GM21786 (cell line): ENCODE data around the gene KCNK1.
"Not testable (repeated sequence)": the region's sequence is repeated elsewhere in the genome, so short reads cannot be mapped to it uniquely, and the experiment has no call there.

Experiments used
- ATAC-seq: cut with Tn5 transposase; IDR thresholded peaks from one replicate; pipeline ENCODE4 v1.9.1; 2021; ENCODE audit not compliant: unreplicated experiment

The KCNK1 gene

DNA sequence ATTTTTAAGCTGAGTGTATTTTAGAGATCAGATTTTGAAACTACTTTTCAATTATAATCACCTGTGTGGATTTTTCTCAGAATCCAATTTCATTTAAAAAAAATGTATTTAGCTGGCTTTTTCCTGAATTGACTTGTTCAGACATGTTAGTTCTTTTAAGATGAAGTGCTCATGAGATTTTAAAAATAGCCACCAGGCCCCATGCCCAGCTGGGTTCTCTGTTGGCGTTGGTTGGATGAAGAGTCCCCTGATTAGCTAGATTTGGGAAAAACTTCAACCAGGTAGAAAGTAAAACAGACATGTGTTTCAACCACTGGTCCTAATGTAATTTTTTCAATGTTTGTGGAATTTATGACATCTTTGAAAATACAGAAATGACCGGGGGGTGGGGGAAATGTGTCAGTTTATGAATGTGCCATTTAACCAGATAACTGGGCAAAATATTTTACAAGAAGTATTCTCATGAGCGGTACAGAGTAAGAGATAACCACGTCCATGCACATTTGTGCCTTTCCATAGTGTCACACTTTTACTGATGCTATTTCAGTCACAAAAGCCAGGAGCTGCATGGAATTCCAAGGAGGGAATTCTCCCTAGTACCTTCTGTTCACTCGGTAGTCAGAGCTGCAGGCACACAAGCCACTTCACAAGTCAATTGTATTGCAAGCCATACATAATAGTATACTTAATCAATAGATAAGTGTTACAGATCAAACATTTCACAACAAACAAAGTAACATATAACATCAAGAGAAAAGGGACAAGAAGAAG is 51.1 kb downstream of the KCNK1 start:
- ATAC-seq = no peak

DNA sequence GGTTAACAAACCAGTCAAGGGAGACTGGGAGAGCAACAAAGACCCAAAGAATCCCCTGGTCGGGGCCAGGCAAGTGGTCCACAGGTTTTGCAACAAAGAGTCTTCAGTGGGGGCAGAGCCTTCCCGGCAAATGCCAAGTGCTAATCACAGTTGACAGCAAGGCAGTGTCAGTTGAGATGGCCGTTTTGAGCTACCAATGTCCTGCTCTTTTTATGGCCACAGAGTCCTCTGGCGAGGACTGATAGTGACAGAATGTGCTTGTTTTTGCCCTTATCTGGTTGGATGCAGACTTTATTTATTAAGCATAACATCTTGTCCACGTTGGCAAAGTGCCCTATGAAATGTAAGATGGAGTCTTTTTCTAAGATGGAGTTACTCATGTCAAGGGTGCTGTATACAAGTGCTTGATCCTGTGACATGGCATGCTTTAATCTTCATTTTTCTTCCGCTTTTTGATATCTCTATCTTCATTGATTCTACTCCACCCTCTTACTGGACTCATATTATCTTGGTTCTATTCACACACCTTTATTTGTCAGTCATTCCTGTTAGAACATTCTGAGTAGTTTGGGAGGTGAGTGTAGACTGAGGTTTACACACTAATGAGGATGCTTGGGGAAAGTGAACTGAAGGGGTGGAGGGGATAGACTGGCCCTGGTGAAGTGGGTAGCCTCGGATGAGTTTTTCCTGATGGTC is 51.8 kb downstream of the KCNK1 start:
- no peak for ATAC-seq

DNA sequence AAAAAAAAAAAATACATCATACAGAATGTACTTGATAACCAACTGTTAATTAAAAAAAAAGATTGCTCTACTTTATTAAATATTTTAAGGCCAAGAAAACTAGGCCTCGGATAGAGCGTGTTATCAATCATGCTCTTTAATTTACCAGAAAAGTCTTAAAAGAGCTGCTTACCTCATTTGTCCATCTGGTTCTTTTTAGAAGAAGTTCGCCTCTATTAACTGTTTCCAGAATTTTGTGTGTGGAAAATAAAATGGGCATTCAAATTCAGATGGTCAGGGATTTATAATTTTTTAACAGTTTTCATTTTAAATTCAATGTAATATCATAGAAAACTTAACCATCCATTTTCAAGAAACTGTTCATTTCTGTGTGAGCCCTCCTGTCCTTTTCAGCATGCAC is 53.8 kb downstream of the KCNK1 start:
- no peak for ATAC-seq

DNA sequence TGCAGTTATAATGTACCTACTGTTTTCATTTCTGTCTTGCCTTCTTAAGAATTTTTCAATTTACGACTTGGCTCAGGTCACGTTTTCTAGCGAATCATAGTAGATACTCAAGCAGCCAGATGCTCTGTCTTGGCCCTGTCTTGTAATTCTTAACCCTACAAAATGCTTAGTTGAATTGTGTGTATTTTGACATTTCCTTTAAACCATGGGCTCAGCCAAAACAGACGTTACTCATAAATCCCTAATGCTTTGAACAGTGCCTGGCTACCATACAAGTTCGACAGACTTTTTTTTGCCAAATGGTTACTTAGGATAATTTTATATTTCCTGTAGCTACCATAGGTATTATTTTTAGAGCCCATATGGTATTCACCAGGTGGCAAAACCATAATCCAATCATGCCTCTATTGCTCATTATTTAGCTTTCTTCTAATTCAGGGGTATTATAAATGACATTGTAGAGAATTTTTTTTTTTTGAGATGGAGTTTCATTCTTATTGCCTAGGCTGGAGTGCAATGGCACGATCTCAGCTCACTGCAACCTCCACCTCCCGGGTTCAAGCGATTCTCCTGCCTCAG is 54.3 kb downstream of the KCNK1 start:
- ATAC-seq = no peak

DNA sequence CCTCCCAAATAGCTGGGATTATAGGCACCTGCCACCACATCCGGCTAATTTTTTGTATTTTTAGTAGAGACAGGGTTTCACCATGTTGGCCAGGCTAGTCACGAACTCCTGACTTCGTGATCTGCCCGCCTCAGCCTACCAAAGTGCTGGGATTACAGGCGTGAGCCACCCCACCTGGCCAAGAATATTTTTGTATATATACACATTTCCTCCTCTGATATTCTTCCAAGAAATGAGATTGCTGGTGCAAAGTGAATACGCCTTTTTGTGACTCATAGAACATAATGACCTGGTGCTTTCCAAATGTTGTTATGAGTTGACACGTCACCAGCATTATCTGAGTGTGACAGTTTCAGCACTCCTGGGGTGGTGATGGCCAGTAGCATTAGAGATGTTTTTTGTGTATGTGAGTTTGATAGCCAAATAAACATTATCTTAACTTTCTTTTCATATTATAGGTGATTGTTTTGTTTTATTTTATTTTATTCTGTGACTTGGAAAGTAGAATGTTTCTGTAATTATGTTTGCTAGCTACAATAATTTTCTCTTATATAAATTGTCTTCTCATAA is 54.9 kb downstream of the KCNK1 start:
- ATAC-seq = peak; percentile 58

DNA sequence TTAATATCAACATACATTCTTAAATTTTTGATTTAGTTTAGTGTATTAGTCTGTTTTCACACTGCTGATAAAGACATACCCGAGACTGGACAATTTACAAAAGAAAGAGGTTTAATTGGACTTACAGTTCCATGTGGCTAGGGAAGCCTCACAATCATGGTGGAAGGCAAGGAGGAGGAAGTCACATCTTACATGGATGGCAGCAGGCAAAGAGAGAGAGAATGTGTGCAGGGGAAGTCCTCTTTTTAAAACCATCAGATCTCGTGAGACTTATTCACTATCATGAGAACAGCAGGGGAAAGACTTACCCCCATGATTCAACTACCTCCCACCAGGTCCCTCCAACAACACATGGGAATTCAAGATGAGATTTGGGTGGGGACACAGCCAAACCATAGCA is 56.5 kb downstream of the KCNK1 start:
- ATAC-seq = not testable (repeated sequence)

DNA sequence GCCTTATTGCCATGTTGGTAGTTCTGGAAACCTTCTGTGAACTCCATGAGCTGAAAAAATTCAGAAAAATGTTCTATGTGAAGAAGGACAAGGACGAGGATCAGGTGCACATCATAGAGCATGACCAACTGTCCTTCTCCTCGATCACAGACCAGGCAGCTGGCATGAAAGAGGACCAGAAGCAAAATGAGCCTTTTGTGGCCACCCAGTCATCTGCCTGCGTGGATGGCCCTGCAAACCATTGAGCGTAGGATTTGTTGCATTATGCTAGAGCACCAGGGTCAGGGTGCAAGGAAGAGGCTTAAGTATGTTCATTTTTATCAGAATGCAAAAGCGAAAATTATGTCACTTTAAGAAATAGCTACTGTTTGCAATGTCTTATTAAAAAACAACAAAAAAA is 57.4 kb downstream of the KCNK1 start:
- ATAC-seq = no peak

DNA sequence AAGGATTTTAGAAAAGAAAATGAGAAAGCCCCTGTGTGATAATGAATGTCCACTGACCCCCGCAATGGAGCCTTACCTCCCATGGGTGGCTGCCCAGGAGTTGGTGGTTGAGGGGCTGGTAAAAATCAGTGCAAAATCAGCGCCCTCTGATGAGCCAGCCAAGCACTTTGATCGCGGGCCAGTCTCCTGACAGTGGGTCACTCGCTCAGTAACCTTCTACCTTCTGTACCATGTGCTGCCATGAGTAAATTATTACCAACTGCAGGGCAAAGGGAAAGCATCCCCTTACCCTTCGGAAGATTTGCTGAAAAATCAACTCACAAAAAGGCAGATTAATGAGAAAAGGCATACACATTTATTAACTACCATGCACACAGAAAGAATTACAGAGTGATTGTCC is 58.8 kb downstream of the KCNK1 start:
- ATAC-seq = no peak

DNA sequence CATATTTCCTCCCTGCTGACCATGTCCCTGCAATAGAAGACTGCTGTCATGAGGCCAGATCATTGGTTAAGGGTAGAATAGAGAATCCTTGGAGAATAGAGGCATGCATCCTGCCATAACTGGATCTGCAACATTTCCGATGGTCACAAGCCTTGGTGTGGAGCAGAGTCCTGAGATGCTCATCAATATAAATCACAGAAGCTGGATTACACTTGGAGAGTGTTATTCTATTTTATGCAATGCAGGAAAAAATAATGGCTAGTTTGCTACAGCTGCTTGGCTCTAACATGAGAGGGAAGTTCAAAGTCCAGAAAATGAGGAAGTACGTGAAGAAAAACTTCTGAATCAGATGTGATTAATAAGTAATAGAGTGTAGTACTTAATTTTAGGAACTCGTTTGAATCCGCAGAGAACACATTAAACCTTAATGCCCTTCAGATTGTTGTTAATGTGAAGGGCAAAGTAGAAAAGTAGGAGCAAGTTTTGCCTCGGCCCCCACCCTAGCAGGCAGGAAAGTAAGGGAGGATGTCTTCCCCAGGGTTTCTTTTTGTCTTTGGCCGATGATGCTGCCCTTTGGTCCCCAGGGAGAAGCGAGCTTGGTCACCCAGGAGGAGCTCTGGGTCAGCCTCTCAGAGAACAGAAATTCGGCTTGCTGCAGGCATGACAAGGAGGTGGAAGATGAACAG is 59.5 kb downstream of the KCNK1 start:
- peak; percentile 39 for ATAC-seq

DNA sequence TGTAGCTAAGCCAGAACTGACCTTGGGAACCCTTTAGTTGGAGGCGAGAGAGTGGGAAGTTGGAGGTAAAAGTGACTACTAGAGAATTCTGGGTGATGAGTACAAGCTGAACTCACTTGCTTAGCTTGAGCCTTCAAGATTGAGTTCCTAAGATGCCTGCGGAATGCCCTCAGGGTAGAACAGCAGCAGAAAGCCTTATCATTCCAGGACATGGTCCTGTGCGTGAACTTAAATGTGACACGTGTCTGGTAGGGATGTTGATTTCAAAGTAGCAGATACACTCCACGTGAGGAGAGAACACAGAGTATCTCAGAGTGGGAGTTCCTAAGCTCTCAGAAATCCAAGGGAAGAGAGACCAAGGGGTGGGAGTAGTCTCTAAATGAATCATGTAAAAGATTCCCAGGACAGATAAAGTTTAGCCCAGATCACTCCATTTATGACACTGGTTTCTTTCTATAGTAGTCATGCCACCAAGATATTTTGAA is 60.1 kb downstream of the KCNK1 start:
- ATAC-seq = no peak

DNA sequence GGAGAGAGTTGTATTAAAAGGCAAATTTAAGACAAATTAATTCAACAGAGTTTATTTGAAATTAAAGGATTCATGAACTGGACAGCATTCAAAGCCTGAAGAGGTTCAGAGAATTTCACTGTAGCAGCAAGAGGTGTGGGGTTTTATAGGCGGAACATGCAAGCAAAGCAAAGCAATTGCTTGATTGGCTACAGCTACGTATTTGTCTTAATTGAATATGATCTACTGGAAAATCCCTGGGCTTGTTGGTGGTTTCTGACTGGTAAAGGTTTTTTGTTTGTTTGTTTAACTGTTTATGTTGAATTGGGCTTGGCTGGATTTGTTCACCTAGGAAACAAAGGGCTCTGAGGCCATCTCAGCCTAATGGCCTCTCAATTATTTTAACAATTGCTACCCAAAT is 61.5 kb downstream of the KCNK1 start:
- no peak for ATAC-seq

DNA sequence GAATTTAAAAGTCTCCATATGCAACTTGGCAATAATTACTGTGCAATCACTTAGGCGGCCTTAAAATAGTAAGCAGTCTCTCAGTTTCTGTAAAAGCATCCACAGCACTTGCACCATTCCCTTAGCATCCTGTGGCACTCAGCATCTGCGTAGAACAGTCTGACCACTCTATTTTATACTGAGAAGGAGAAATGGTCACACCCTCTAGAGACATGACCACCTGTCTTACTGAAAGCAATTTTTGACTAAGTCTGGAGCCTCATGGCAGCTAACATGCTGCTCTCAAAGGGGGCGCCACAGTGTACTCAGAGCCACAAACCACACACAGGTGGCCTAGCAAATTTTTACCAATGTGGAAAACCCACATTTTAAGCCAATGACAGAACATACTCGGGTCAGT is 62.0 kb downstream of the KCNK1 start:
- ATAC-seq = peak; percentile 82

DNA sequence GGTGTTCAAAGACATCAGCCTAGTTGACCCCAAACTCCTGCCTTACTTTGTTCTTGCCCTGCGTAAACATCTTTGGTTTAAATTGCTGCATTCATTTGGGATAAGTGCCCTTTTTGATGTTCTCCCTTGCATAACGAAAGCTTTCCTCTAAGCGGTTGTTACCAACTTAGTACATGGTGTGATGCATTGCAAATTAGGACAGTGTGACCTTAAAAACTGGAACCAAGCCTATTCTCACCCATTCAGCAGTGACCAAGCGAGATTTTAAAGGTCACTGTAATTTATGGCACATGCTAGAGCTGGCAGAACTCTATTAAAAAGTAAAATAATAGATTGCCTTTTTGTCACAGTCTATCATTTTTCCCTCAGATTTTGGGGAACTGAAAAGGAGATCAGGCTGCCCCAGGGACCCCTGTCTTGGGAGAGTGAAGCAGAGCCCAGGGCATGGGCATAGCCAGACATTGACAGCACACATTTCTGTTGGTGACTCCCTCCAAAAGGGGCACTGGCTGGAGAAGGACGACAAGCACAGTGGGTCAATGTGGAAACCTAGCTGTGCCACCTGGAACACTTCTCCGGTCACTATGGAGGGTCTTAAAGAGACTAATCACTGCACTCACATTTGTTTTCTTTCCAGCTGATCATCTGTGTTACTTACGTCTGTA is 63.9 kb downstream of the KCNK1 start:
- no peak for ATAC-seq

DNA sequence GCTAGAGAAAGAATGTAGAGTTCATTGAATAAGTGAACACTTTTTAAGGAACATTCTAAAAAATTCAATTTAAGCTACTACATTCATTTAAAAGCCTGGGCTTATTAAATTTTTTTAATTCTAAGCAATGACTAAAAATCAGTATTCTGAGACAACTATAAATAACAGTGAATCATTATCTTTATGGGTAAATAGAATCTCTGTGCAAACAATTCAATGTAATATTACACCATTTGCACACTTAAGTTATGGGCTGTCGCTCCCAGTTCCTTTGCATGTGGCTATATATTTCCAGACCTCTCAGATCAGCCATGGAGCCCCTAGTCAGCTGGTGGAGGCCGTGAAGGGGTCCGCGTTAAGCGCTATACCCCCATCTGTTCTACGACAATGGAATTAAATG is 65.1 kb downstream of the KCNK1 start:
- ATAC-seq = no peak

DNA sequence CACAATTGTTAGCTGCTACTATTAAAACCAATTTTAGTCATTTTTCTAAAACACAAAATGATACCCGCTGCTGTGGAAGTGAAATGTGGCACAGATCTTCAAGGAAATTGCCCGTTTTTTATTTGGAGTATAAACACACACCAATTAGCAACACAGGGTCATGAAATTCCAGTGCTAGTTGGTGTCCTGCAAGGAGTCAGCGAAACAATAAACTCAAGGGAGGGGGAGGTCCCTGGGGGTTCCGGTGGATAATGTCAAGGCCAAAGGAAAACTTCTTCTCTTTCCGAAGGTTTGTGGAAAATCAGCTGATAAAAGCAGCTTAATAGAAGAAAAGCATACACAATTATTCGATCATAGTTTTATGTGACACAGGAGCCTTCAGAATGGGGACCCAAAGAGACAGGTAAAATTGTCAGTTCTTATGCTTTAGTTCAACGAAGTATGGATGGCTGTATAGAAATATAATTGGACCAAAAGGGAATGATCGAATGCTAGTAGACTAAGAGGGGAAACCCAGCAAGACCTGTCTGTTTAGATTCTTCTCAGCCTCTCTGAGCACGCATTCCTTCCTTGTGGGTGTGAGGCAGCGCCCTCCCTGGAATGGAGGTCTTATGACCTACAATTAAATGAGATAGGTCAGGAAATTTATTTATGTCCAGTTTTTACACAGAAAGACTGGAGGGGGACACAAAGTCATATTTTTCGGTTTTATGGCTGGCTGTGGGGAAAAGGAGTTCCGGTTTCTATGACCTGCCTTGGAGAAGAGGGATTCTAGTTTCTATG is 65.9 kb downstream of the KCNK1 start:
- ATAC-seq = no peak

DNA sequence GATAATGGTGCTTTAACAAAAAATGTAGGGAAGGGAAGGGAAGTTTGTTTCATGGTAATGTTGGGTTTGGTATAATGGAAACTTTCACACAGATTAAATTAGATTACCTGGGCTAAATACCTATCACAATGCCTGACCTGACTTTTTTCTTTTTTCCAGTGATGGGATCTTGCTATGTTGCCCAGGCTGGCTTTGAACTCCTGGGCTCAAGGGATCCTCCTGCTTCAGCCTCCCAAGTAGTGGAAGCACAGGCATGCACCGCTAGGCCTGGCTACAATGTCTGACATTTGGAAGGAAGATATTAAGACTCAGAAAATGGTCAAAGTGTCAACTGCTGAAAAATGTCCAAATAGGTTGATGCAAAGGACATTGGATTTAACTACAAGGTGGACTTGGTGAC is 67.4 kb downstream of the KCNK1 start:
- no peak for ATAC-seq

DNA sequence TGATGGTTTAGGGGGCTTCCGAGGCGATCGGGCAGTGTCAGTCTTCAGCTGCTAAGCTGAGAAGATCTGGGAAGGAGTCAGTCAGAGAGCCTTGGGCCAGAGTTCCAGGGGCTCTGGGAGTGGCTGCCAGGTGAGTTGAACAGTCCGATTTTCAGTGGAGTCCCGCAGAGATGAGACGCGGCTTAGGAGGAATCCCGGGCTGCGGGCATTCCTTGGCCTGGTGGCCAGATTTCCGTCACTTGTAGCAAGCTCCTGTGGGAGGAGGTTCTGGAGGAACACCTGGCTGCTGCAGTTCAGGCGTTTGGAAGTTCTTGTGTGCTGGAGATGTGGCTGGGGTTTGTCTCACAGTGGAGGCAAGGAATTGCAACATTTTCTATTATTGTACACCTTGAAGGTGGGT is 72.7 kb downstream of the KCNK1 start:
- ATAC-seq = not testable (repeated sequence)

DNA sequence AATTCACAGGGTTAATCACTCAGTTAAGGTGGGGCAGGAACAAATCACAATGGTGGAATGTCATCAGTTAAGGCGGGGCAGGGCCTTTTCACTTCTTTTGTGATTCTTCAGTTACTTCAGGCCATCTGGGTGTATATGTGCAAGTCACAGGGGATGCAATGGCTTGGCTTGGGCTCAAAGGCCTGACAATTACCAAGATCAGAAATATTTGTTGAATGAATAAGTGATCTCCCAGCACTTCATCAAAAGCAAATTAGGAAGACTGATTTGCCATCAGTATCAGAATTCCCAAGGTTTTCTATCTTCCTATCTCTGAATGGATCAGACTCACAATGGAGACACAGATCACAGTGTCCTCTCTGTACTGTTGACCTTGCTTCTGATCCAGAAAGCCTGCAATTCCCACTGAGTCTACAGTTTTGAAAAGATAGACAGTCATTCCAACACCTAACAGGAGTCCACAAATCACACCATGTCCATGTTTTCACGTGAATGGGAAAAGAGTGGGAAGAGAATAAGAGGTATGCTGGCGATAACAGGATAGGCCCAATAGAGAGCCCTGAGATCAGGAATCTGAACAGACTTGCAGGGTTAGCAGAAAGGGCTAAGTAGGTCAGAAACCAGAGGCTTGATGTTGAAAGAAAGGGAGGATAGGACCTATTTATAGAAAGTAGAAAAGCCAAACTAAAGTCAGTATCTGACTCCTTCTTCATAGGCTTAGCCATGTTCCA is 75.3 kb downstream of the KCNK1 start:
- no peak for ATAC-seq

DNA sequence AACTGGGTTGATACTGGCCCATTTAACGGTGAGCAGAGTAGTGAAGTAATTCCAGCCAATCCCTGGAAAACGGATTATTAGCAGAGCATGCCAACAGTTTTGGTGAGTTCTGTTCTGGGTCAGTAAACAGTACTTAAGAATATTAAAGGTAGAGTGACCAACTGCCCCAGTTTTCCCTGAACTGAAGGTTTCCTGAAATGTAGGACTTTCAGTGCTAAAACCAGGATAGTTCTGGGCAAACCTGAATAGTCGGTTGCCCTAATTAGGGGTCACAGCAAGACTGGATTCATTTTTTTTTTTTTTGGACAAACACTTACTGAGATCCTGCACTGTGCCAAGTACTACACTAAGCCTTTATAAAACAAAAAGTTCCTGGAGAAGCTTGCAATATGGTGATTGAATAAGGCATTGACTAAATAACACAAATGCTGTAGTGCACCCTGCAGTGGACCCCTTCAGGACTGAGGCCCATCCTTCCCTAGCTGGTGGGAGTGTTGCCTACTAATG is 75.9 kb downstream of the KCNK1 start:
- ATAC-seq = no peak
